ENCODE results near the gene DGKB. TPM values are rescaled to one million over a fixed set of nuclear protein-coding genes. Genes with fewer than 3 reads are reported as not detected.

DGKB gene
- total RNA-seq, 1 donor from 2014 or later: not detected

GRCh38 chr7:14859267-14859666, 43.3 kb downstream of the DGKB start:
- H3K36me3 ChIP-seq: no peaks in the 10 kb centered on the region
- TF ChIP-seq, protein P1, sequence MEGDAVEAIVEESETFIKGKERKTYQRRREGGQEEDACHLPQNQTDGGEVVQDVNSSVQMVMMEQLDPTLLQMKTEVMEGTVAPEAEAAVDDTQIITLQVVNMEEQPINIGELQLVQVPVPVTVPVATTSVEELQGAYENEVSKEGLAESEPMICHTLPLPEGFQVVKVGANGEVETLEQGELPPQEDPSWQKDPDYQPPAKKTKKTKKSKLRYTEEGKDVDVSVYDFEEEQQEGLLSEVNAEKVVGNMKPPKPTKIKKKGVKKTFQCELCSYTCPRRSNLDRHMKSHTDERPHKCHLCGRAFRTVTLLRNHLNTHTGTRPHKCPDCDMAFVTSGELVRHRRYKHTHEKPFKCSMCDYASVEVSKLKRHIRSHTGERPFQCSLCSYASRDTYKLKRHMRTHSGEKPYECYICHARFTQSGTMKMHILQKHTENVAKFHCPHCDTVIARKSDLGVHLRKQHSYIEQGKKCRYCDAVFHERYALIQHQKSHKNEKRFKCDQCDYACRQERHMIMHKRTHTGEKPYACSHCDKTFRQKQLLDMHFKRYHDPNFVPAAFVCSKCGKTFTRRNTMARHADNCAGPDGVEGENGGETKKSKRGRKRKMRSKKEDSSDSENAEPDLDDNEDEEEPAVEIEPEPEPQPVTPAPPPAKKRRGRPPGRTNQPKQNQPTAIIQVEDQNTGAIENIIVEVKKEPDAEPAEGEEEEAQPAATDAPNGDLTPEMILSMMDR (IDR thresholded peaks at IDR 0.05): no peak
- no peak overlapping the region for H3K27ac ChIP-seq
- ATAC-seq (no peak), DNase-seq (no peak)
- H3K27me3 ChIP-seq: no peaks in the 10 kb centered on the region
- no peaks in the 10 kb centered on the region for H3K9me3 ChIP-seq
- H3K4me1 ChIP-seq: no peaks in the 10 kb centered on the region
- intact Hi-C loops (cut with DNase I): no loop called here
- no peak overlapping the region for H3K4me3 ChIP-seq

DNA sequence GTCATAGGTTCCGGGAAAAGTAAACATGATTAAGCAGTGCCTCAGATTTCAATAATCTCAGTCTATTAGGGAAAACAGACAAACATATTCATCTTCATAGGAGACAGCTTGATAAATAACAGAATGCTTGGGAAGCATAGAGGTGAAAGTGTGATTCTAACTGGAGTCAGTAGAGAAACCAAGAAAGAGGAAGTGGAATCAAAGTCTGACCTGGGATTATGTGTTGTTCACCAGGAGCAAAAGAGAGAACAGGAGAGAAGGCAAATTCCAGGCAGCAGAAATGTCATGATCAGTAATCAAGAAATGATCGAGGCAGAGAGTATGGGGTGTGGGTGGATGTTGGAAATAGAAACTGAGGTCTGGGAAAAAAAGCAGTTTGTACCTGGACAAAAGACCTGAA, 43.7 kb downstream of the DGKB start:
- Histone ChIP-seq H3K27ac (no peak overlapping the region), H3K9me3 (no peaks in the 10 kb centered on the region), H3K4me3 (no peak overlapping the region), H3K36me3 (no peaks in the 10 kb centered on the region), H3K27me3 (no peaks in the 10 kb centered on the region), H3K4me1 (no peaks in the 10 kb centered on the region)
- TF ChIP-seq, protein P1 (IDR thresholded peaks at IDR 0.05): no peak
- no peak for ATAC-seq
- no peak for DNase-seq
- intact Hi-C loops (cut with DNase I): no loop called here

DNA sequence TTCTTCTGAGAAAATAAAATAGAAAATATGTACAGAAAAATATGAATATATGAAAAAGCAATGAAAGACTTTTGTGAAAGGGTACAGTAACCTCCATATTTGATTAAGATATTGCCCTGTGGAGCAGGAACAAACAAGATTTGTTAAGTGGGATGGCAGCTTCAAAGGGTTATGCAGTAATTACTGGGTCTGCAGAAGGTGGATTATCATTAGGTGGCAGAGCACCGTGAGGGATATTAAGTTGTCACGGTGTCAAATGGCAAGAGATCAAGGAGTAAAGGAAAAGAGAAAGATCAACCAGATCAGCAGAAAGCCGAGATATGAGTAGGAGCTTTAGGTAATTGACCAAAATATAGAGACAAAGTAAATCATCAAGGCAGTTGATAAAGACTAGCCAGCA, 44.1 kb downstream of the DGKB start:
- H3K9me3 ChIP-seq: no peaks in the 10 kb centered on the region
- no peak overlapping the region for H3K4me3 ChIP-seq
- ATAC-seq (no peak), DNase-seq (no peak)
- H3K27me3 ChIP-seq: no peaks in the 10 kb centered on the region
- no peak overlapping the region for H3K27ac ChIP-seq
- TF ChIP-seq, protein P1 (IDR thresholded peaks at IDR 0.05): no peak
- intact Hi-C loops (cut with DNase I): no loop called here
- no peaks in the 10 kb centered on the region for H3K4me1 ChIP-seq
- no peaks in the 10 kb centered on the region for H3K36me3 ChIP-seq

- TF ChIP-seq, protein P1 (IDR thresholded peaks at IDR 0.05): no peak
- H3K27me3 ChIP-seq: no peaks in the 10 kb centered on the region
- H3K27ac ChIP-seq: no peak overlapping the region
- H3K4me1 ChIP-seq: no peaks in the 10 kb centered on the region
- H3K36me3 ChIP-seq: no peaks in the 10 kb centered on the region
- intact Hi-C loops (cut with DNase I): no loop called here
- H3K4me3 ChIP-seq: no peak overlapping the region
- no peak for ATAC-seq
- DNase-seq: no peak
- H3K9me3 ChIP-seq: no peaks in the 10 kb centered on the region
These were observed 47.3 kb downstream of the DGKB start for GRCh38 chr7:14855033-14855794.

DNA sequence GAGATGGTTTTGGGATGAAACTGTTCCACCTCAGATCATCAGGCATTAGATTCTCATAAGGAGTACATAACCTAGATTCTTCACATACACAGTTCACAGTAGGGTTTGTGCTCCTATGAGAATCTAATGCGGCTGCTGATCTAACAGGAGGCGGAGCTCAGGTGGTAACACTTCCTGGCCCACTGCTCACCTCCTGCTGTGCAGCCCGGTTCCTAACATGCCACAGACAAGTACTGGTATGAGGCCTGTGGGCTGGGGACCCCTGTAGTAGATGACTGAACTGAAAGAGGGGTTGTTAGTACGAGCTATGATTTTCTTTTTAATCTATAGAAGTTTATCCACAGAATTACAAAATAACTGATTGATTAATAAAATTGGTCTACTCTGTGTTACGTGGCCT, 48.1 kb downstream of the DGKB start:
- intact Hi-C loops (cut with DNase I): no loop called here
- TF ChIP-seq, protein P1 (IDR thresholded peaks at IDR 0.05): no peak
- no peak for DNase-seq
- H3K27ac ChIP-seq: no peak overlapping the region
- H3K36me3 ChIP-seq: no peaks in the 10 kb centered on the region
- H3K27me3 ChIP-seq: no peaks in the 10 kb centered on the region
- ATAC-seq: no peak
- H3K4me3 ChIP-seq: no peak overlapping the region
- H3K9me3 ChIP-seq: no peaks in the 10 kb centered on the region
- H3K4me1 ChIP-seq: no peaks in the 10 kb centered on the region

All from upper lobe of right lung (tissue), 1 donor.